ENCODE results near the gene GOLGA3. TPM values are rescaled to one million over a fixed set of nuclear protein-coding genes. Genes with fewer than 3 reads are reported as not detected.
"Not testable (repeated sequence)": the region's sequence is repeated elsewhere in the genome, so short reads cannot be mapped to it uniquely, and the experiment has no call there.

GOLGA3 gene
- total and polyA plus RNA-seq, 7 donors: 7.5 to 40.8 (median 30.5) TPM

GRCh38 chr12:132858718-132859266 is 30.1 kb upstream of the GOLGA3 start:
- intact Hi-C loops (cut with DNase I): no loop called here
- Histone ChIP-seq H3K9me3 (no peaks in the 10 kb centered on the region), H3K4me1 (no peaks in the 10 kb centered on the region), H3K27me3 (ENCODE audit: insufficient read depth in 3 of 3, low read length in 2 of 3) (no peaks in the 10 kb centered on the region), H3K4me3 (no peak overlapping the region), H3K36me3 (ENCODE audit: insufficient read depth in 1 of 2, low read depth in 1 of 2) (peaks cover 11 to 84% of the 10 kb centered on the region in 2 donors), H3K27ac (no peak overlapping the region)
- DNase-seq: no peak
- ATAC-seq: no peak
- TF ChIP-seq, protein P1, sequence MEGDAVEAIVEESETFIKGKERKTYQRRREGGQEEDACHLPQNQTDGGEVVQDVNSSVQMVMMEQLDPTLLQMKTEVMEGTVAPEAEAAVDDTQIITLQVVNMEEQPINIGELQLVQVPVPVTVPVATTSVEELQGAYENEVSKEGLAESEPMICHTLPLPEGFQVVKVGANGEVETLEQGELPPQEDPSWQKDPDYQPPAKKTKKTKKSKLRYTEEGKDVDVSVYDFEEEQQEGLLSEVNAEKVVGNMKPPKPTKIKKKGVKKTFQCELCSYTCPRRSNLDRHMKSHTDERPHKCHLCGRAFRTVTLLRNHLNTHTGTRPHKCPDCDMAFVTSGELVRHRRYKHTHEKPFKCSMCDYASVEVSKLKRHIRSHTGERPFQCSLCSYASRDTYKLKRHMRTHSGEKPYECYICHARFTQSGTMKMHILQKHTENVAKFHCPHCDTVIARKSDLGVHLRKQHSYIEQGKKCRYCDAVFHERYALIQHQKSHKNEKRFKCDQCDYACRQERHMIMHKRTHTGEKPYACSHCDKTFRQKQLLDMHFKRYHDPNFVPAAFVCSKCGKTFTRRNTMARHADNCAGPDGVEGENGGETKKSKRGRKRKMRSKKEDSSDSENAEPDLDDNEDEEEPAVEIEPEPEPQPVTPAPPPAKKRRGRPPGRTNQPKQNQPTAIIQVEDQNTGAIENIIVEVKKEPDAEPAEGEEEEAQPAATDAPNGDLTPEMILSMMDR (IDR thresholded peaks at IDR 0.05): no peak
- 91 to 92% (median 91%) methylated on average over 18 of the region's 18 CpGs for WGBS, 3 donors

- H3K27ac ChIP-seq; intact Hi-C loops (cut with DNase I); DNase-seq; H3K4me3 ChIP-seq; H3K9me3 ChIP-seq; ATAC-seq; H3K27me3 ChIP-seq (ENCODE audit: insufficient read depth in 3 of 3, low read length in 2 of 3); H3K4me1 ChIP-seq: not testable (repeated sequence)
- 95 to 96% (median 96%) methylated on average over 18 to 21 of the region's 21 CpGs for WGBS, 3 donors
- peaks cover 11 to 95% of the 10 kb centered on the region in 2 donors for H3K36me3 ChIP-seq (ENCODE audit: insufficient read depth in 1 of 2, low read depth in 1 of 2)
Observed at GRCh38 chr12:132857019-132857418, 28.4 kb upstream of the GOLGA3 start.

- WGBS, 3 donors: 94 to 98% (median 94%) methylated on average over 14 to 17 of the region's 17 CpGs
- TF ChIP-seq, protein P1 (IDR thresholded peaks at IDR 0.05): no peak
- H3K27me3 ChIP-seq (ENCODE audit: insufficient read depth in 3 of 3, low read length in 2 of 3): no peaks in the 10 kb centered on the region
- no peak overlapping the region for H3K4me3 ChIP-seq
- DNase-seq: no peak
- H3K4me1 ChIP-seq: no peaks in the 10 kb centered on the region
- peaks cover 11 to 95% of the 10 kb centered on the region in 2 donors for H3K36me3 ChIP-seq (ENCODE audit: insufficient read depth in 1 of 2, low read depth in 1 of 2)
- ATAC-seq: no peak
- no peak overlapping the region for H3K27ac ChIP-seq
- H3K9me3 ChIP-seq: no peaks in the 10 kb centered on the region
- intact Hi-C loops (cut with DNase I): no loop called here
Observed at GRCh38 chr12:132856581-132856980, 27.9 kb upstream of the GOLGA3 start.

DNA sequence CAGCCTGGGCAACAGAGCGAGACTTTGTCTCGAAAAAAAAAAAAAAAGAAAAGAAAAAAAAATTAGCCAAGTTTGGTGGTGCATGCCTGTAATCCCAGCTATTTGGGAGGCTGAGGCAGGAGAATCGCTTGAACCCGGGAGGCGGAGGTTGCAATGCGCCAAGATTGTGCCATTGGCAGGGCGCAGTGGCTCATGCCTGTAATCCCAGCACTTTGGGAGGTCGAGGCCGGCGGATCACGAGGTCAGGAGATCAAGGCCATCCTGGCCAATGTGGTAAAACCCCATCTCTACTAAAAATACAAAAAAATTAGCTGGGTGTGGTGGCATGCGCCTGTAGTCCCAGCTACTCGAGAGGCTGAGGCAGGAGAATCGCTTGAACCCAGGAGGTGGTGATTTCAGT is 26.5 kb upstream of the GOLGA3 start:
- 97% methylated on average over 14 of the region's 14 CpGs for WGBS, 3 donors
- ATAC-seq: not testable (repeated sequence)
- H3K36me3 ChIP-seq (ENCODE audit: insufficient read depth in 1 of 2, low read depth in 1 of 2): peaks cover 11 to 94% of the 10 kb centered on the region in 2 donors

GRCh38 chr12:132853285-132854092 is 24.8 kb upstream of the GOLGA3 start:
- TF ChIP-seq, protein P1 (IDR thresholded peaks at IDR 0.05): no peak
- DNase-seq (no peak), ATAC-seq (no peak)
- intact Hi-C loops (cut with DNase I): no loop called here
- no peaks in the 10 kb centered on the region for H3K27me3 ChIP-seq (ENCODE audit: insufficient read depth in 3 of 3, low read length in 2 of 3)
- H3K36me3 ChIP-seq (ENCODE audit: insufficient read depth in 1 of 2, low read depth in 1 of 2): peaks cover 11 to 91% of the 10 kb centered on the region in 2 donors
- 93 to 95% (median 93%) methylated on average over 50 to 51 of the region's 51 CpGs for WGBS, 3 donors
- H3K27ac ChIP-seq: no peak overlapping the region
- no peak overlapping the region for H3K4me3 ChIP-seq
- no peaks in the 10 kb centered on the region for H3K9me3 ChIP-seq
- no peaks in the 10 kb centered on the region for H3K4me1 ChIP-seq

More for the DNA sequence above, 26.5 kb upstream of the GOLGA3 start:
- intact Hi-C loops (cut with DNase I); DNase-seq; H3K9me3 ChIP-seq; H3K4me3 ChIP-seq; H3K4me1 ChIP-seq; H3K27ac ChIP-seq; H3K27me3 ChIP-seq (ENCODE audit: insufficient read depth in 3 of 3, low read length in 2 of 3): not testable (repeated sequence)
